ENCODE data around the gene PRKG1. TPM values are rescaled to one million over a fixed set of nuclear protein-coding genes. Genes with fewer than 3 reads are reported as not detected.
A peak's percentile ranks its signal among the peaks of the same experiment; 100 is the strongest.

The PRKG1 gene
- total RNA-seq, 1 experiment from 2014 or later, result 10.4 TPM

DNA sequence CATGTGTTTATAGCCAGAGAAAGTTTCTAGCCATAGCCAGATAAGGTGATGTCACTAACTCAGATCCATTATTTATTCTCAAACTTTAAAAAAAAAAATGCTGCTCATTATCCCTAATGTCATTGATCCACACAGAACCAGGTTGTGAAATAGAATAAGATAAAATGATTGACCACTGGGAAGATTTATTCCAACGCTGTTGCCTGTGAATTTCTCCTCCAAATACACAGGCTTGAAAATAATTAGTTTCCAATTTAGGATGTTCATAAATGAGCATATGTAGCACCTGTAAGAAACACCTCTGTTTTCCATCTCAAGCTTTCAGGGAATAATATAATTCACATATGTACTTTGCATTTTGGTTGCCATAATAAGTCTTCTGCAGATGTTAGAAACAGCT is 956.7 kb downstream of the PRKG1 start:
- peaks cover 2% of the 10 kb centered on the region; the same call in 1 of the 2 replicates for H3K4me1 ChIP-seq (ENCODE audit: insufficient read depth, low read length)
- H3K79me1 ChIP-seq (ENCODE audit: insufficient read depth, low read depth, low read length, poor library complexity, severe bottlenecking), result no peaks in the 10 kb centered on the region
- Mint-ChIP-seq H3K4me1 (peaks cover 47 to 56% of the 10 kb centered on the region in 2 experiments), H3K4me3 (peak overlapping the region in 1 of 2 experiments; percentile 3; a peak in 1 of 5 replicates), H3K36me3 (ENCODE audit: insufficient read depth in 1 of 3, low read depth in 3 of 3) (peaks cover 67 to 88% (median 81%) of the 10 kb centered on the region in 3 experiments), H3K9me3 (peaks cover 13 to 23% of the 10 kb centered on the region in 2 experiments; a peak in 4 of 5 replicates), H3K27ac (peak overlapping the region in 1 of 3 experiments; percentile 82; a peak in 2 of 7 replicates), H3K27me3 (ENCODE audit: low read depth) (peaks cover 2% of the 10 kb centered on the region)
- H3K9me3 ChIP-seq (ENCODE audit: control insufficient read depth, low read depth, low read length), result no peaks in the 10 kb centered on the region
- H3K23ac ChIP-seq (ENCODE audit: insufficient read length, low read depth, low read length), result no peak overlapping the region
- H3K14ac ChIP-seq (ENCODE audit: insufficient read depth, low read length), result no peak overlapping the region
- no peak overlapping the region for H3K27ac ChIP-seq (ENCODE audit: insufficient read length, low read depth, low read length)
- H4K20me1 ChIP-seq (ENCODE audit: control insufficient read depth, insufficient read depth, insufficient read length), result no peaks in the 10 kb centered on the region
- H3K4me2 ChIP-seq (ENCODE audit: insufficient read depth, insufficient read length, low read length), result no peak overlapping the region
- no peak overlapping the region for H4K8ac ChIP-seq (replicated peaks; ENCODE audit: insufficient read length, low read depth, low read length)
- H2BK5ac ChIP-seq (ENCODE audit: insufficient read length, low read length), result no peak overlapping the region
- no peaks in the 10 kb centered on the region for H3K23me2 ChIP-seq (ENCODE audit: insufficient read length, low read depth, low read length, poor library complexity, severe bottlenecking)
- H2BK12ac ChIP-seq (ENCODE audit: insufficient read length, low read depth, low read length), result no peak overlapping the region
- no peak overlapping the region for H4K91ac ChIP-seq (ENCODE audit: insufficient read length, low read depth, low read length)
- no peak overlapping the region for H3K56ac ChIP-seq (ENCODE audit: insufficient read length, low read depth, low read length)
- no CpG with 5 or more reads among the region's 1 CpG for WGBS (ENCODE audit: extremely low coverage, insufficient read length, low lambda C conversion rate)
- DNase-seq, result no peak
- H3K27me3 ChIP-seq (ENCODE audit: insufficient read depth, low read length), result no peaks in the 10 kb centered on the region
- H3K4ac ChIP-seq (ENCODE audit: low read depth, low read length), result no peak overlapping the region
- no peak overlapping the region for H3T11ph ChIP-seq (ENCODE audit: low read length)
- H4K5ac ChIP-seq (ENCODE audit: insufficient read length, low read depth, low read length), result no peak overlapping the region
- H2AK5ac ChIP-seq (ENCODE audit: insufficient read length, low read length), result no peak overlapping the region
- H2AFZ ChIP-seq (ENCODE audit: low read length), result no peak overlapping the region
- H3K9ac ChIP-seq (ENCODE audit: extremely low read depth, insufficient read length, low read length), result no peak overlapping the region
- H3K79me2 ChIP-seq (ENCODE audit: insufficient read depth, low read length), result no peaks in the 10 kb centered on the region; the same call in 1 of the 2 replicates
- H2BK15ac ChIP-seq (ENCODE audit: low read depth, low read length), result no peak overlapping the region
- H2BK20ac ChIP-seq (ENCODE audit: low read depth, low read length, poor library complexity, severe bottlenecking), result no peak overlapping the region
- H3K18ac ChIP-seq (ENCODE audit: insufficient read length, low read depth, low read length), result no peak overlapping the region
- no peak overlapping the region for H2BK120ac ChIP-seq (ENCODE audit: low read depth, low read length, poor library complexity, severe bottlenecking)
- TF ChIP-seq, protein P1, sequence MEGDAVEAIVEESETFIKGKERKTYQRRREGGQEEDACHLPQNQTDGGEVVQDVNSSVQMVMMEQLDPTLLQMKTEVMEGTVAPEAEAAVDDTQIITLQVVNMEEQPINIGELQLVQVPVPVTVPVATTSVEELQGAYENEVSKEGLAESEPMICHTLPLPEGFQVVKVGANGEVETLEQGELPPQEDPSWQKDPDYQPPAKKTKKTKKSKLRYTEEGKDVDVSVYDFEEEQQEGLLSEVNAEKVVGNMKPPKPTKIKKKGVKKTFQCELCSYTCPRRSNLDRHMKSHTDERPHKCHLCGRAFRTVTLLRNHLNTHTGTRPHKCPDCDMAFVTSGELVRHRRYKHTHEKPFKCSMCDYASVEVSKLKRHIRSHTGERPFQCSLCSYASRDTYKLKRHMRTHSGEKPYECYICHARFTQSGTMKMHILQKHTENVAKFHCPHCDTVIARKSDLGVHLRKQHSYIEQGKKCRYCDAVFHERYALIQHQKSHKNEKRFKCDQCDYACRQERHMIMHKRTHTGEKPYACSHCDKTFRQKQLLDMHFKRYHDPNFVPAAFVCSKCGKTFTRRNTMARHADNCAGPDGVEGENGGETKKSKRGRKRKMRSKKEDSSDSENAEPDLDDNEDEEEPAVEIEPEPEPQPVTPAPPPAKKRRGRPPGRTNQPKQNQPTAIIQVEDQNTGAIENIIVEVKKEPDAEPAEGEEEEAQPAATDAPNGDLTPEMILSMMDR (conservative IDR thresholded peaks at IDR 0.05), result no peak

Measured in H9 (cell line).